Epithelial cell of esophagus (primary cell): Measurements from ENCODE around the gene DHCR7.

Source experiments
- DNase-seq: peaks from one replicate; pipeline ENCODE4 v3.0.0; 2010; ENCODE audit warnings: low read depth
- H3K4me3 ChIP-seq: 2 replicates; pipeline ENCODE4 v1.5.1; 2011; ENCODE audit warnings: mild to moderate bottlenecking, low read length, control low read depth
- CTCF ChIP-seq: IDR thresholded peaks from 2 replicates; pipeline ENCODE4 v1.5.1; 2011; ENCODE audit warnings: low read depth, mild to moderate bottlenecking, low read length, control low read depth, inconsistent platforms; ENCODE audit not compliant: insufficient read depth; ENCODE audit errors: missing control alignments

Gene DHCR7

GRCh38 chr11:71395774-71396173, 52.4 kb downstream of the DHCR7 start:
- no peak for DNase-seq
- H3K4me3 ChIP-seq: no peak overlapping the region
- no peak for TF ChIP-seq CTCF

- H3K4me3 ChIP-seq: no peak overlapping the region
- DNase-seq: no peak
- no peak for TF ChIP-seq CTCF
Observed at GRCh38 chr11:71395263-71395560, 53.0 kb downstream of the DHCR7 start.

- H3K4me3 ChIP-seq: no peak overlapping the region
- no peak for TF ChIP-seq CTCF
- DNase-seq: no peak
Observed at GRCh38 chr11:71393283-71393682, 54.9 kb downstream of the DHCR7 start.

- DNase-seq: no peak
- H3K4me3 ChIP-seq: no peak overlapping the region
- TF ChIP-seq CTCF: no peak
Observed at GRCh38 chr11:71391796-71392195, 56.4 kb downstream of the DHCR7 start.

GRCh38 chr11:71391352-71391751, 56.8 kb downstream of the DHCR7 start:
- TF ChIP-seq CTCF: no peak
- no peak overlapping the region for H3K4me3 ChIP-seq
- DNase-seq: no peak

- H3K4me3 ChIP-seq: no peak overlapping the region
- TF ChIP-seq CTCF: no peak
- no peak for DNase-seq
Observed at GRCh38 chr11:71388637-71389235, 59.5 kb downstream of the DHCR7 start.

GRCh38 chr11:71387784-71388636, 60.2 kb downstream of the DHCR7 start:
- no peak overlapping the region for H3K4me3 ChIP-seq
- no peak for DNase-seq
- no peak for TF ChIP-seq CTCF
